HEK293 (cell line): ENCODE measurements around the gene RAB42.

Experiments used
- CTCF ChIP-seq: fragments of 450-650 bp; formaldehyde crosslinking; IDR thresholded peaks from 2 replicates; pipeline ENCODE4 v1.5.1; 2016; ENCODE audit warnings: missing biosample characterization, missing genetic modification characterization
- GFI1B ChIP-seq: fragments of 450-650 bp; formaldehyde crosslinking; IDR thresholded peaks from 2 replicates; pipeline ENCODE4 v1.5.1; 2016; ENCODE audit warnings: missing biosample characterization, missing genetic modification characterization
- IKZF3 ChIP-seq: fragments of 450-650 bp; IDR thresholded peaks from 2 replicates; pipeline ENCODE4 v1.5.0; 2018; ENCODE audit warnings: missing biosample characterization, mild to moderate bottlenecking, missing genetic modification characterization, moderate library complexity
- KLF1 ChIP-seq: fragments of 450-650 bp; formaldehyde crosslinking; IDR thresholded peaks from 2 replicates; pipeline ENCODE4 v1.5.1; 2016; ENCODE audit warnings: missing biosample characterization, missing genetic modification characterization
- KLF17 ChIP-seq: fragments of 450-650 bp; formaldehyde crosslinking; IDR thresholded peaks from 2 replicates; pipeline ENCODE4 v1.5.1; 2016; ENCODE audit warnings: missing biosample characterization, missing genetic modification characterization
- KLF8 ChIP-seq: fragments of 450-650 bp; formaldehyde crosslinking; IDR thresholded peaks from 2 replicates; pipeline ENCODE4 v1.5.1; 2016; ENCODE audit warnings: missing biosample characterization, missing genetic modification characterization
- KLF9 ChIP-seq: fragments of 450-650 bp; formaldehyde crosslinking; IDR thresholded peaks from 2 replicates; pipeline ENCODE4 v1.5.1; 2016; ENCODE audit warnings: missing biosample characterization, missing genetic modification characterization, low read depth
- REPIN1 ChIP-seq: fragments of 450-650 bp; formaldehyde crosslinking; IDR thresholded peaks from 2 replicates; pipeline ENCODE4 v1.5.1; 2017; ENCODE audit warnings: missing biosample characterization, missing genetic modification characterization, low read depth
- SCRT1 ChIP-seq: fragments of 450-650 bp; formaldehyde crosslinking; IDR thresholded peaks from 2 replicates; pipeline ENCODE4 v1.5.1; 2016; ENCODE audit warnings: missing biosample characterization, missing genetic modification characterization, borderline replicate concordance
- ZBTB49 ChIP-seq: fragments of 450-650 bp; formaldehyde crosslinking; IDR thresholded peaks from 2 replicates; pipeline ENCODE4 v1.5.1; 2016; ENCODE audit warnings: missing biosample characterization, missing genetic modification characterization, low read depth
- ZBTB8A ChIP-seq: fragments of 450-650 bp; formaldehyde crosslinking; IDR thresholded peaks from 2 replicates; pipeline ENCODE4 v1.5.1; 2016; ENCODE audit warnings: missing biosample characterization, missing genetic modification characterization
- ZNF140 ChIP-seq: fragments of 450-650 bp; formaldehyde crosslinking; IDR thresholded peaks from 2 replicates; pipeline ENCODE4 v1.5.1; 2016; ENCODE audit warnings: missing biosample characterization, missing genetic modification characterization
- ZNF2 ChIP-seq: fragments of 450-650 bp; formaldehyde crosslinking; IDR thresholded peaks from 2 replicates; pipeline ENCODE4 v1.5.1; 2016; ENCODE audit warnings: missing biosample characterization, missing genetic modification characterization
- ZNF24 ChIP-seq: fragments of 450-650 bp; formaldehyde crosslinking; IDR thresholded peaks from 2 replicates; pipeline ENCODE4 v1.5.1; 2016; ENCODE audit warnings: missing biosample characterization, missing genetic modification characterization
- ZNF324 ChIP-seq: fragments of 450-650 bp; formaldehyde crosslinking; IDR thresholded peaks from 2 replicates; pipeline ENCODE4 v1.5.1; 2016; ENCODE audit warnings: missing biosample characterization, missing genetic modification characterization
- ZNF341 ChIP-seq: fragments of 450-650 bp; formaldehyde crosslinking; IDR thresholded peaks from 2 replicates; pipeline ENCODE4; 2016; ENCODE audit warnings: low read depth, missing biosample characterization, missing genetic modification characterization
- ZNF501 ChIP-seq: fragments of 450-650 bp; formaldehyde crosslinking; IDR thresholded peaks from 2 replicates; pipeline ENCODE4 v1.5.1; 2016; ENCODE audit warnings: missing biosample characterization, missing genetic modification characterization
- ZNF518A ChIP-seq: fragments of 450-650 bp; formaldehyde crosslinking; conservative IDR thresholded peaks from 2 replicates; pipeline ENCODE4 v1.5.1; 2016; ENCODE audit warnings: low read depth, missing biosample characterization, missing genetic modification characterization
- ZNF558 ChIP-seq: fragments of 450-650 bp; formaldehyde crosslinking; IDR thresholded peaks from 2 replicates; pipeline ENCODE4 v1.5.1; 2016; ENCODE audit warnings: missing biosample characterization, missing genetic modification characterization
- ZNF571 ChIP-seq: fragments of 450-650 bp; formaldehyde crosslinking; IDR thresholded peaks from 2 replicates; pipeline ENCODE4 v1.5.0; 2017; ENCODE audit warnings: missing biosample characterization, missing genetic modification characterization
- ZNF596 ChIP-seq: fragments of 450-650 bp; IDR thresholded peaks from 2 replicates; pipeline ENCODE4 v1.5.0; 2018; ENCODE audit warnings: missing biosample characterization, mild to moderate bottlenecking, missing genetic modification characterization, moderate library complexity
- ZNF629 ChIP-seq: fragments of 450-650 bp; formaldehyde crosslinking; IDR thresholded peaks from 2 replicates; pipeline ENCODE4 v1.5.1; 2017; ENCODE audit warnings: missing biosample characterization, missing genetic modification characterization
- ZNF692 ChIP-seq: fragments of 450-650 bp; formaldehyde crosslinking; IDR thresholded peaks from 2 replicates; pipeline ENCODE4 v1.5.1; 2016; ENCODE audit warnings: missing biosample characterization, missing genetic modification characterization
- ZNF843 ChIP-seq: fragments of 450-650 bp; formaldehyde crosslinking; IDR thresholded peaks from 2 replicates; pipeline ENCODE4 v1.5.1; 2016; ENCODE audit warnings: missing biosample characterization, missing genetic modification characterization
- ZSCAN16 ChIP-seq: fragments of 450-650 bp; formaldehyde crosslinking; IDR thresholded peaks from 2 replicates; pipeline ENCODE4 v1.5.1; 2016; ENCODE audit warnings: missing biosample characterization, missing genetic modification characterization
- ZSCAN18 ChIP-seq: fragments of 450-650 bp; formaldehyde crosslinking; IDR thresholded peaks from 2 replicates; pipeline ENCODE4 v1.5.1; 2016; ENCODE audit warnings: missing biosample characterization, missing genetic modification characterization

RAB42 gene

GRCh38 chr1:28642847-28643635 is 51.0 kb downstream of the RAB42 start, which contains the start of gene TAF12 (continued):
- TF ChIP-seq REPIN1, result peak; percentile 74; the same call in 1 of the 2 replicates
- no peak for TF ChIP-seq ZNF558 (tag by site-specific recombination)
- peak; percentile 82; the same call in 1 of the 2 replicates for TF ChIP-seq KLF17 (tag by site-specific recombination)
- no peak for TF ChIP-seq ZBTB8A (tag by site-specific recombination)
- TF ChIP-seq CTCF (tag by site-specific recombination), result peak; percentile 95
- TF ChIP-seq ZSCAN16 (tag by site-specific recombination), result 0 out of 2 replicates have a peak, but pooled peaks have one; percentile 54
- no peak for TF ChIP-seq ZNF140 (tag by site-specific recombination)
- TF ChIP-seq ZNF324 (tag by site-specific recombination), result peak; percentile 71
- peak; percentile 18; the same call in 1 of the 2 replicates for TF ChIP-seq GFI1B (tag by site-specific recombination)
- no peak for TF ChIP-seq ZBTB49 (tag by site-specific recombination)
- TF ChIP-seq ZNF518A, result peak; percentile 60
- peak; percentile 88 for TF ChIP-seq ZNF629 (tag by site-specific recombination)
- peak; percentile 70 for TF ChIP-seq ZNF24 (tag by site-specific recombination)
- peak; percentile 78 for TF ChIP-seq ZNF692 (tag by site-specific recombination)
- TF ChIP-seq ZNF501 (tag by site-specific recombination), result peak; percentile 98
- no peak; the same call in 1 of the 2 replicates for TF ChIP-seq ZNF596 (tag by site-specific recombination)
- TF ChIP-seq SCRT1, result peak; percentile 90
- TF ChIP-seq KLF1 (tag by site-specific recombination), result no peak
- peak; percentile 87 for TF ChIP-seq ZNF2 (tag by site-specific recombination)
- peak; percentile 74; the same call in 1 of the 2 replicates for TF ChIP-seq KLF8 (tag by site-specific recombination)
- TF ChIP-seq ZNF843, result peak; percentile 48; the same call in 1 of the 2 replicates
- peak; percentile 49; the same call in 1 of the 2 replicates for TF ChIP-seq IKZF3 (tag by site-specific recombination)
- TF ChIP-seq ZNF341, result peak; percentile 90
- TF ChIP-seq ZNF571 (tag by site-specific recombination), result no peak
- TF ChIP-seq ZSCAN18, result peak; percentile 22; the same call in 1 of the 2 replicates
- TF ChIP-seq KLF9 (tag by site-specific recombination), result peak; percentile 60; the same call in 1 of the 2 replicates
